ENCODE measurements around the gene SORCS2.

The SORCS2 gene

DNA sequence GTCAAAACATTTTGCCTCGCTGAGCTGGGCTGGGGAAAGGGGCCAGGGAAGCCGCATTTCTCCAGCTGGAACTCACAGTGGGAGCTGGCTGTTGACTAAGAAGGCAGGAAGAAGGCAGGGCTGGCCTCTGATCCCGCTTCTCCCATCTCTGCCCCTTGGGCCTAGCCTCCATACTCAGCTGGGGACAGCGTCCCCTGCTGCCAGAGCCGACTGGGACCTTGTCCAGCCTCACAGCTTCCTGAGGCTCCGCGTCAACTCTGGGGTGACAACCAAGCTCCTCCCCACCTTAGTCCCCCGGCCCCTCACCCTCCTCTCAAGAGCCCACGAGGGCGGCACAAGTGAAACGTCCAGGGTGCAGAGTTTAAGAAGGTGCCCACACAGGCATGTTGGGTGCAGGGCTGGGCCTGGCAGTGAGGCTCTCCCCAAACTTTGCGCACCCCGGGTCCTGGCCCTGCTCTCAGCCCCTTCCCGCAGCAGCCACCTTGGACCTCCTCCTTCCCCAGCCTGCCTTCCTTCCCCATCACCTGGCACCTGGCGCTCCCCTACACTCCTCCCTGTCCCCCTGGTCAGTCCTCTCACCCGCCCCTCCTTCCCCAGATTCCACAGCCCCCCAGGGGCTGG, 141.6 kb downstream of the SORCS2 start:
- in situ Hi-C loops (cut with HindIII; ENCODE audit: low sequenced_read_pairs): no loop called here

DNA sequence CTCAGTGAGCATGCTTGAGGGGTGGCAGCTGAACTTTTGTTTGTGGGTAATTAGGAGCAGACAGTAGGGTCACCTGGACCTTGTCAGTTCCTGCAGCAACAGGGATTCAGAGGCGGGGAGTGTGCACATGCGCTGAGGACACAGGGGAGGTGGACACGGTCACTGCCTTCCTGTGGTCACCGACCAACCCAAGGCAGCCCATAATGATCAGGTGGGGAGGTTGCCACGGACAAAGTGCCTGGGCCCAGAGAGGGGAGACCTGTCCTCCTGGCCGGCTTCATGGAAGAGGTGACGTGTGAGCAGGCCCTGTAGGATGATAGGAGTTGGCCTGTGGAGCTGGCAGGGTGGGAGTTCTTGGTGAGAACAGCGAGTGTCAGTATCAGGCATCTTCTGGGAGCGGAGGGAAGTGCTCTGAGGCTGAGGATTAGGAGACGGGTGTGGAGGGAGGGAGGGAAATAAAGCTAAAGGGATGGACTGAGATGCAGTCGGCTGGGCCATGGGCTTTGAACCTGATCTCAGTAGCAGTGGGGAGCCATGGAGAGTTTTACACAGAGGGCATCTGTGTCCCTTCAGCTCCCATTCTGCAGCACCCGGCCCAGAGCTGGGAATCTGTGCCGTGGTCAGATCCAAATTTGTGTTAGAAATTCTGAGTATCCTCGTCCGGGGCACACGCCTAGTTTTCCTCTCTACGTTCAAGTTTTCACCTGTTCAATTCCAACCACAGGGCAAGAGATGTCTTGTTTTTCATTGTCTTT, 142.4 kb downstream of the SORCS2 start:
- in situ Hi-C loops (cut with HindIII; ENCODE audit: low sequenced_read_pairs): no loop called here

DNA sequence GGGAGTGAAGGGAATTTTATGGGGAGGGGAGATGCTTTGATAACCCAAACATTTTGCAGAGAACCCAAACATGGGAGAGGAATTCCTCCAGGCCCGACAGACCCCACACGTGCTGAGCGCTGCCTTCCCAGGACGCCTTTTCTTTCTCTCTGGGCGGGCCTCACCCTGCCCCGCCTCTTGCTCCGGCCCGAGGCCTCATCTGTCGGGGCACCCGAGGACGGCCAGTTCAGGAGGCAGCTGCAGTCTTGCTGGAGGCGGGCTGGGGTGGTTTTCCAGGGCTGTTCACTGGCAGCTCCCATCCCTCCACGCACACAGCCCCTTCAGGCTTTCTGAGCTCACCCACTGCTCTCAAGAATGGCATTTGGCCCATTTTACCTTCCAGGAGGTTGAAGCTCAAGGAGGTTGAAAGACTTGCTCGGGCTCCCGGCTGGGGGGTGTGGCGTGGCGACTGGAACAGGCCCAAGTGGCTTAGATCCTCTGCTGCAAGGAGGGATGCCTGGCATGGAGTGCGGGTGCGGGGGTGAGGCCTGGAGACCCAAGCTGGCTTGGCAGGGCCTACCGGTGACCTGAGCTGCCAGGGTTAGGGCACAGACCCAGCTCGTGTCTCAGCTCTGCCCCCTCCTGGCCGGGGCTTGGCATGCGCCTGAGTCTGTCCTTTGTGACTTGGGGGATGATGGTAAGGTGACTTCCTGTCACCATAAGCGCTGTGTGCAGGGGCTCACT, 143.2 kb downstream of the SORCS2 start:
- in situ Hi-C loops (cut with HindIII; ENCODE audit: low sequenced_read_pairs): no loop called here

DNA sequence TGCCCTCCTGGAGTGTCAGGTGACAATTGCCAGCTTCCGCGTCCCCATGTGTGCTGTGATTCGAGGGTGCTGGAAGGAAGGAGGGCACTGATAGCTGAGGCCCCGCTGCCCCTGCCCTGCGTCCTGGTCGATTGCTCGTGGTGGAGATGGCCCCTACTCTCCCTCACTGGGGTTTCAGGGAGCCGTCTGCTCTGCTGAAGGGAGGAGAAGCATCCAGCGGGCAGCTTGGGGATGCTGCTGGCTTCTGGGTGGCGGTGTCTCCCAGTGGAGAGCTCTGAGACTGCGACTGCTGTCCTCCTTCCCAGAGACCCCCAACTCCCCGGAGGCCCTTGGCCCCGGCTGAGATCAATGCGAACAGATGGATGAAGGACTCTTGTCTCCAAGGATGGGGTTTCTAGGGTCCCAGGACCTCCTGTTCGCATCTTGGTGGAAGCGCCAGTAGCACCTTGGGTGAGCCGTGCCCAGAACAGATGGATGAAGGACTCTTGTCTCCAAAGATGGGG, 143.8 kb downstream of the SORCS2 start:
- in situ Hi-C loops (cut with HindIII; ENCODE audit: low sequenced_read_pairs): no loop called here

DNA sequence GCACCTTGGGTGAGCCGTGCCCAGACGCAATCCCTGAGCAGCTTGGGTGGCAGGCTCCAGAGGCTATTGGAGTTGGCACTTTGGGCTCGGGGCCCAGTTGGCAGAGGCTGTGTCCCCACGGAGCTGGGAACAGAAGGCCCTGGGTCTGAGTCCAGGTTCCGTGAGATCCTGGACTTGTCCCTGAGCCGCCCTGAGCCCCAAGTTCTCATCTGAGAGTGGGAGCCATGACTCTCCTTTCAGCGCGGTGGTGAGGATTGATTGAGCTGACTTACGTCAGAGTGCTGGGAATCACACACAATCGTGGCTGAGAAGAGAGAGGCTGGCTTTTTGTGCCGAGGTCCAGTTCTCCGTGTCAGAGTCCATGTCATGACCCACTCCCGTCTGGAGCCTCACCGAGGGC, 144.4 kb downstream of the SORCS2 start:
- in situ Hi-C loops (cut with HindIII; ENCODE audit: low sequenced_read_pairs): no loop called here

DNA sequence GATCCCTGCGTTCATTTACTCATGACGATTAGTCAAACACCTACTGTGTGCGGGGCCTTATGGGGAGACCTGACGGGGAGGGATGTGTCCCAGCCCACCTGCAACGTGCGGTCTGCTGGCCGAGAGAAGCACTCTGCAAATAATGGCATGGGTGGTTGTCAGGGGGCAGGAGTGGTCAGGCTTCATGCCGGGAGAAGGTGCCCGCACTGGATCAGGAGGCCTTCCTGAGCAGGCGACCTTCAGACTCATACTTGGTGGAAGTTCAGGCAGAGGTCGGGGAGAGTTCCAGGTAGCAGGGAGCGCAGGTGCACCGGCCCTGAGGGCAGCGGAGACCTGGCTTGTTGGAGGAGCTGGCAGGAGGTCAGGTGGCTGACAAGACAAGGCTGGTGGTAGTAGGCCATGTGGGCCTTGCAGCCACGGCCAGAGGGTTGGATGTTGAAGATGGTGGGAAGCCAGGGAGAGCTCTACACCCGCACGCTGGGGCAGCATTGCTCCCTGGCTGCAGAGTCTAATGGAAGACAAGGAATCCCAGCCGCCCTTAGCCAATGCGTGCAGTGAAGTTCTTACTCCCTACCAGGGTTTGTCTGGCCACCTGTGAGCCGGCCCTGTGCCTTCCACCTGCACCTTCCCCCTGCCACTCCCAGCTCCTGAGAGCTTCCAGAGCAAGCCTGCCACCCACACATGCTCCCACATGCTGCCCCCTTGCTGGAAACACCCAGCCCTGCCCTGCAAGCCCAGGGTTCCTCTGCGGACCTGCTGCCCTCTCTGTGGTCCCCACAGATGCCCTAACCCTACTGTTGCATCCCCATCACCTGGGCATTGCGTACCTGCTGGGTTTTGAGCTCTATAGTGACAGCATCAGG, 145.1 kb downstream of the SORCS2 start:
- in situ Hi-C loops (cut with HindIII; ENCODE audit: low sequenced_read_pairs): no loop called here

DNA sequence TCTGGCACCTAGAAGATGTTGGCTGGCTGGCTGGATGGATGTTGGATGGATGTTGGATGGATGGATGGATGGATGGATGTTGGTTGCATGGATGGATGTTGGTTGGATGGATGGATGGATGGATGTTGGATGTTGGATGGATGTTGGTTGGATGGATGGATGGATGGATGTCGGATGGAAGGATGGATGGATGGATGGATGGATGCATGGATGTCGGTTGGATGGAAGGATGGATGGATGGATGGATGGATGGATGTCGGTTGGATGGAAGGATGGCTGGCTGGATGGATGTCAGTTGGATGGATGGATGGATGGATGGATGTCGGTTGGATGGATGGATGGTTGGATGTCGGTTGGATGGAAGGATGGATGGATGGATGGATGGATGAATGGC, 145.7 kb downstream of the SORCS2 start:
- in situ Hi-C loops (cut with HindIII; ENCODE audit: low sequenced_read_pairs): no loop called here

DNA sequence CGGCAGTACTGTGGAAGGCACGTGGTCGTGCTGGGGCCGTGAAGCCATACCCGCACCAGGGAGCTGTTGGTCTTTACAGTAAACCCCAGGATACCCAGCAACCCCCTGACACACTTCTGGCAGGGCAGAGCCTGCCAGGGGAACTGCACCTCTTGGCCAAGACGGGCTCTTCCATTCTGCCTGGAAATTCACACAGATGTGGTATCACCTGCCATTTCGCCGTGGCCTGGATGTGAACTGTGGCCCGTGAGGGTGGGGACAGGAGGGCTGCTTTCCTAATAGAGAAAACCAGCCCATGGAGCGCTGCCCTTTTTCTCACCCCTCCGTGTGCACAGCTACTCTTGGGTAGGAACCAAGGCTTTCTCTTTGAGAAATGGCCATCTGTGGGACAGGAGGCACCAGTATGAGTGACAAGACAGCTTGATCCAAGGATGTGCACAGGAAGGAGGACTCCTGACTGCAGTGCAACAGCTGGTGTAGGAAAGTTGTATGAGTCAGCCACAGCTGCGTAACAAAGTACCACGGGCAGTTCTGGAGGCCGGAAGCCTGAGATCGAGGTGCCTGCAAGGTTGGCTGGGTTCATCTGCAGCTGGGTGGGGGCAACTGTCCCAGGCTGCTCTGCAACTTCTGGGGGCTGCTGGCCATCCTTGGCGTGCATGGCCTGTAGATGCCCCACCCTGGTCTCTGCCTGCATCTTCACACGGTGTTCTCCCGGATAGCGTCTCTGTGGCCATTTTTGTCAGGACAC, 146.7 kb downstream of the SORCS2 start:
- in situ Hi-C loops (cut with HindIII; ENCODE audit: low sequenced_read_pairs): no loop called here

DNA sequence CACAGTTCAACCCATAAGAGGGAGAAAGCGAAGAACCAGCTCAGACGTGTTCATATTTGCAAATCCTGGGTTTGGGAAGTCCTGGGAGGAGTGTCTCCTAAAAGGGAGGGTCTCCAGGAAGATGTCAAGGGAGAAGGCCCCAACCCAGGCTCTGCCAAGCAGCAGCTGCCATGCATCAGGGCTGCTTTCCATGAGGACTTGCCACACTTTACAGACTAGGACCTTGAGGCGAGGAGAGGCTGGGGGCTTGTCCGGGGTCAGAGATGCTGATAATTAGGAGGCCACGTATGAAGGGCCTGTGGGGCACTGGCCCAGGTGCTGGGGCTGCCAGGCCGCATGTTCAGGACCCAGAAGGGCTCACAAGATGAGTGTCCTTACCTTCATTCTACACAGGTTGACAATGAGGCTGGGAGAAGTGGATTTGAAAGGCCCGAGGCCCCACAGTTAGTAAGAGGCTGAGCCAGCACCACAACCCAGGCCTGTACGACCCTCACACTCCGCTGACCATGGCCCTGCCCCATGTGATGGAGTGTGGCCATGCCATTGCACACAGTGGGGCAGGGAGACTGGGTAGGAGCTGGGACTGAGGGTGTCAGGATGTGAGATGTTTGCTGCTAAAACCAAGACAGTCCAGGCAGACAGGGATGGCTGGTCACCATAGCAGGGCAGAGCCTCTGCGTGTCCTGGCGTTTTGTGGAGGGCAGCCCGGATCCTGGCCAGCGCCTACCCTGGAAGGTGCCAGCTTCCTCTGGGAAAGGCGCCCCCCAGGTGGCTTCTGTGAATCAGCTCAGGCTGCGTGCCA, 147.6 kb downstream of the SORCS2 start:
- in situ Hi-C loops (cut with HindIII; ENCODE audit: low sequenced_read_pairs): no loop called here

DNA sequence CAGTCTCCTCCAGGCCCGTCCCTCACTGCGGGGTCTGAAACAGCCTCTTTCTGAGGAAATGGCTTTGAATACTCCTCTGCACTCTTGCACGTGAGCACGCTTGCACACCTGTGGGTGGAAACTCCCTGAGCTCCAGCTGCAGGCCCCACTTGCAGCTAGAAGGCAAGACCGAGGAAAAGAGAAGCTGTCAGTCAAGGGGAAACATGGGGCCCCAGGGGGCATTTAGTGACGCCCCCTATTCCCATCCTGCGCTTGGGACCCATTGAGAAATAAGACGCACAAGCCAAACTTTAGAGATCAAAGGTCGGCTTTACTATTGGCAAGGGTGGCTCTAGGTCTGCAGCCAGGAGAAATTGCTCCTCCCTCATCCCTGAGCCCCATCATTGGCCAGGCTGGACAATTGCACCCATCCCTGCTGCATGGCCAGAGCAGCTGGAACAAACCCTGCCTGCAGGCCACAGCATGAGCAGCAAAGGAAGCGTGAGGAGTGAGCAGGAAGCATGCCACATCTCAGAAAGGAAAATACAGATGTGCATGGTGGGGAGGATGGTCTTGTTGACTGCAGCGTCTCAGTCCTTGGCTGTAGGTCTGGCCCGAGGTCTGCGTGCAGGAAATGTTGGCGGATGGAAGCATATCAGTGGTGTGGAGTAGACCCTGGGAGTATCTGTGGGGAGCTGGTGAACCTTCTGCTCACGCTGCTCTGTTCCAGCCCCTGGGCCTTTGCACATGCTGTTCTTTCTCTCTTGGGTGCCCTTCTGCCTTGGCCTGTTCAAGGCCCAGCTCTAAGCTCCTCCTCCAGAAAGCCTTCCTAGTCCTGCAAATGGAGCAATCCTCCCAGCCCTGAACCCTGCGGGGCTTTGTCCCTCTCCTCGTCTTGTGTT, 148.5 kb downstream of the SORCS2 start:
- in situ Hi-C loops (cut with HindIII; ENCODE audit: low sequenced_read_pairs): no loop called here

DNA sequence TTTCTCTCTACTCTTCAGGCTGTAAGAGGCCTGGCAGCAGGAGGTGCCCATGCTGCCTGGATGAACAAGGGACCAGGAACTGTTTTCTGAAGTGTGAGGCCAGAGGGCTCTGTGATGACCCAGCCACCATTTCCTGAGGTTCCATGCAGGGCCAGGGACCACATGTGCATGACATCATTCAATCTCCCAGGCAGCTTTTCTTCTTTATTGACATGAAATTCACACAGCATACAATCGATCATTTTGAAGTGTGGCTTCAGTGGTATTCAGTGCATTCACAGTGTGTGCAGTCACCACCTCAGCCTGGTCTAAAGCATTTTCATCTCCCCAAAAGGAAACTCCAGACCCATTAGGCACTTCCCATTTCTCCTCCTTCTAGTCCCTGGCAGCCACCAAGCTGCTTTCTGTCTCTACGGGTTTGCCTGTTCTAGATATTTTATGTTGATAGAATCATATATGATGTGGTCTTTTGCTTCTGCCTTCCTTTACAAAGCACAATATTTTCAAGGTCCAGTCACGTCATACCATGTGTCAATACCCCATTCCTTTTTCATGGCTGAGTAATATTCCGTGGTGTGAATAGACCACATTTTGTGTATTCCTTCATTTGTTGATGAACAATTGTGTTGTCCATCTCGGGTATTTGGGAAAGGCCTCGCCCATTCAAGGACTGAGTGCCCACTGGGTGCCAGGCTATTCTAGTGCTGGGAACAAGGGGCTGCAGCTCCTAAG, 149.3 kb downstream of the SORCS2 start:
- in situ Hi-C loops (cut with HindIII; ENCODE audit: low sequenced_read_pairs): no loop called here

DNA sequence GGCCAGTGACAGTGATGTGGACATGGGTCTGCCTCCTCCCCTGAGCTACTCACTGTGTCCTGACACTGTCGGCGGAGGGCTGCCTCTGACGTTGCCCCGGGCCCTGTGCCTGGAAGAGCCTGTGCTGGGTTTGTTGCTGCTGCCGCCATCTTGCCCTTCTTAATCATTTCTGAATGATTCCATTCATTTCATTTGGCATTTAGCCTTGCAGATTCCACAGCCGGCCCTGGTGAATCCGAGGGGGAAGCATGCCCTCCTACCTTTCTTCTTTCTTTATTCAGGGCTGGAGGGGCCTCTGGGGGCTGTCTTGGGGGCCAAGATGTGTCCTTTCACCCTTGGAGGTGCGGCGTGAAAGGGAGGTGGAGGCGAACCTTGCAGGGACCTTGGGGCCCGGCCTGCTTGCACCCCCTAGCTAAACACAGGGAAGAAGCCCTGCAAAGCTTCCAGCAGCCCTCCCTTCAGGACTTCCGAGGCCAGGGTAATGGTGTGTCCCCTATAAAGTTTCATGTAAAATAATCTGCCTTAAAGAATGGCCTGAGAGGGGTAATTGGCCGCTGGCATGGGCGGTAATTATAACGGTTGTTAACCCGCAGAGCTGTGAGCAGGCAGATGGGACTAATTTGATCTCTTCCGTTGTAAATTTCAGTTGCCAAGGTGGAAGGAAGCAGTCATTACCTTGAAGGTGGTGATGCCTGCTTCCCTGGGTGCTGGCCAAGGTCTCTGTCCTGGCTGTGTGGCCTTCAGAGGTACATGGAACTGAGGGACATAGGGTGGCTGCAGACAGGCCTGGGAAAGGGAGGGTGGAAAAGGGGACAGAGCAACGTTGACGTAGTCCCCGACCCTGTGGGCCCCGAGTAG, 150.1 kb downstream of the SORCS2 start:
- in situ Hi-C loops (cut with HindIII; ENCODE audit: low sequenced_read_pairs): no loop called here

DNA sequence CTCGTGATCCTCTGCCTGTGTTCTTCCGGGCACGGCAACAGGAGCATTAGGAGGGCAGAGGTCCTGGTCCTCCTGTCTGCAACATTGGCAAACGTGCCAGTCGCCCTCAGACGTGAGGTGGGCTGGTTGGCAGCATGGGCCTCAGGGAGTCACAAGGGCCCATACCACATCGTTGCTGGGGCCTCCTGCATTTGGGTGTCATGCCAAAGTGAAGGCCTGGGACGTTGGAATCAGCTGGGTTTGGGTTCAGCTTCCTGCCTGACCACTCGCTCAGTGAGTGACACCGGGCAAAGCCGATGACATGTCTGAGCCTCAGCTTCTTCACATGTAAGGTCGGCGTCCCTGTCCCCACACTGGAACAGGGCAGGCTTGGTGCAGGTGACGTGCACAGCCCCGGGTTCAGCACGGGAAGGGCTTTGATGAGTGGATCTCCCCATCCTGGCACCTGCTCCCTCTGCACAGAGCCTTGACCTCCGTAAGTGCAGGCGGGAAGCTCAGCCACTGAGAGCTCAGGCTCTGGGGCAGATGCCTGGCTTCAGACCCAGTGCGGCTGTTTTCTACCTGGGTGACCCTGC, 150.8 kb downstream of the SORCS2 start:
- in situ Hi-C loops (cut with HindIII; ENCODE audit: low sequenced_read_pairs): no loop called here

DNA sequence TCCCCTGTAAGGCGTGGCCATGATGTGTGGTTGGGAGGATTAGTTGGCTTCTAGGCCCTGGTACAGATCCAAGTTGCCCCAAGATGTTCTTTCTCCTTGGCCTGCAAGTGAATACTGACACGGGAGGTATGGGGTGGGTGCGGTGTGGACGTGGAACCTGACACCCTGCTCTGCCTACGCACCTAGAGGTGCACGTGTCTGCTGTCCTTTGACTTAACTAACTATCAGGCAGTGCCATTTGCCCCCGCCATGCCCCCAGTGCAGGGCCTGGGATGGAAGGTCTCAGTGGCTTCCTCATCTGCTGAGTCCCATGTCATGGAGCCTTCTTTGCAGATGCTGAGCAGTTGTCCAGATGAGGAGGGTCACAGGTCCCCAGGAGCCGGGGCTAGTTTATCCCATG, 151.6 kb downstream of the SORCS2 start:
- in situ Hi-C loops (cut with HindIII; ENCODE audit: low sequenced_read_pairs): no loop called here

DNA sequence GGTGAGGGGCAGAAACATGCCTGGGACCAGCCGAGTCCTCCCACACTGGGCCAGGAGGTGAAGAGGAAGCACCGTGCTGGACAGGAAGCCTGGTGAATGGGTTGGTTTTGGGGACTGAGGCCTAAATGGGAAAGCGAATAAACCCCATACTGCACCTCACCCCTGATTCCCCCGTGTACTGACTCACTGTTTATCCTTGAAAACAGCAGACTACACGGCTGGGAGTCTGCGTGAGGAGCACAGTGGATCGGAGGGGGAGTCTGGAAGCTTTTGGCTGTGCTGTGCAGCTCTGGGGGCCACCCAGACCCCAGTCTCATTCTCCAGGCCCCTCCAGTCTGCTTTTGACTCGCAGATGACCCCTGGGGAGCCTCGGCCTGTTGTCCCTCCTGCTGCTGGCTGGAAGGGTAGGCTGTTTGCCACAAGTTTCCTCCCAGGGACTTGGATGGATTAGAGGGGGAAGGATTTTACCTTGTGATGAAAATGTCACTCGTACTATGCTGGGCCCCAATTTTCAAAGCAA, 152.4 kb downstream of the SORCS2 start:
- in situ Hi-C loops (cut with HindIII; ENCODE audit: low sequenced_read_pairs): no loop called here

DNA sequence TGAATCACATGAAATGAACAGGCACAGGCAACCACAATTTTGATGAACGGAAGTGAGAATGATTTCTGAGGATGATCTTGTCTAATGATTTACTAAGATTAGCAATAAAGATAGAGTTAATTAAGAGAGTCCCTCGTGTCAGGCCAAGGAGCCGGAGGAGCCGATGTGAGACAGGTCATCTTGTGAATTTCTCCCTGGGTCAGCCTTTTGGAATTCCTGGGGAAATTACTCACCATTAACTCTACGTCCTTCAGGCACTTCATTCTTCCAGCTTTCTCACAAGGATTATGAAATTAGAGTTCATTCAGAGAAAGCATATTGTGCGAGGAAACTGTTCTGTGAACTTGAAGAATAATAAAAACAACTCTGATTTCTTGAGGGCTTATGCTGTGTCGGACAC, 155.6 kb downstream of the SORCS2 start:
- in situ Hi-C loops (cut with HindIII; ENCODE audit: low sequenced_read_pairs): no loop called here

All from DLD1 (cell line).